Medulla oblongata (tissue), 1 donor: ENCODE measurements around the gene HFE.
"Not testable (repeated sequence)": the region's sequence is repeated elsewhere in the genome, so short reads cannot be mapped to it uniquely, and the experiment has no call there.

ENCODE experiments used
- DNase-seq: peaks from one replicate; pipeline ENCODE4 v3.0.0-alpha.2; 2015; ENCODE audit errors: extremely low spot score

Gene HFE

DNA sequence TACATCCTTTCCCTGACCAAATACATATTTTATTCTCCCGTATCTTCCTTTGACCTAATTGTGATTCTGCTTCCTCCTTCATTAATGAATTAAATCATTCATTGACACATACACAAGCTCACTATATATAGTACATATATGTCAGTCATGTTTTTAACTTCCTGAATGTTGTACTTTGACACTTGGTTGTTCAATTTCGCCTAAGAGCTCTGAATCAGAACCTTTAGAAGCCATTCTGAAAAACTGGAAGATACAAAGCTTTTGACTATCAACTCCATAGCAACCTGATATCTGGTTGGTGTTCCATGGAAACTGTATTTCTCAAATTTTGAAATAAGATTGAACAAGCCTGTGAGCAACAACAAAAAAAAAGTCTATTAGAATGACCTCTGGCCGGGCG is 27.3 kb upstream of the HFE start:
- DNase-seq, result no peak

GRCh38 chr6:26064619-26065257 is 22.5 kb upstream of the HFE start:
- peak; percentile 47 for DNase-seq

DNA sequence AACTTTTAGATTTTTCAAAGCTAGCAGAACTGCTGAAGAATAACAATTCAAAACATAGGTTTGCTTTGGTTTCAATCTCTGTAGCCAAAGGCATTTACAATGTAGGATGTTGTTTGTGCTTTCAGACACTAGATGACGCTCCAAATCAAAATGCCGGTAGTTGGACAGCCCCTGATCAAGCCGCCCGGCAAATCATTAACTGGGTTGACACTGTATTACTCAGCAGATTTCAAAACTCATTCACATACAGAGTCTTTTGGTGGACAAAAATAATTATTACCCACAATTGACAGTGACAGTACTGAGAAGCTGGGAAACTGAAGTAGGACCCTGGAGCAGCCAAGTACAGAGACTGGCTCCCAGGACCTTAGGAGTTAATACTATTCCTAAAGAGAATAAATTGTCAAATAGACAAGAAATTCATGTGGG is 21.3 kb upstream of the HFE start:
- DNase-seq, result peak; percentile 88

GRCh38 chr6:26067367-26067766 is 19.9 kb upstream of the HFE start:
- DNase-seq, result no peak

DNA sequence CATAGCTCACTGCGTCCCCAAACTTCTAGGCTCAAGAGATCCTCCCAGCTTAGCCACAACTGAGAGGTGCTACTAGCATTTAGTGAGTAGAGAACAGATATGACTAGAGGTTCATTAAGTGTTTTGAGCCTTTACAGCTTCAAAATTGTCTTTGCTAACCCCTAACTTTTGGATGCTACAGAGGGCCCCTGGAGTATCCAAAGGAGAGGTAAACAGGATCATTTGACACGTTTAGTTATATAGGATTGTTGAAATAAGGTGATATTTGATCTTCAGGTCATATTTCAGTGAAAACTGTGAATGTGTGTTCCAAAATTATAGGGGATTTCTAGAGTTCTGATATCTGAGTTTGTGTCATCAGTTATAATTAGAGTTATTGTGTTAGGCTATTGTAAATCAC is 19.2 kb upstream of the HFE start:
- no peak for DNase-seq

DNA sequence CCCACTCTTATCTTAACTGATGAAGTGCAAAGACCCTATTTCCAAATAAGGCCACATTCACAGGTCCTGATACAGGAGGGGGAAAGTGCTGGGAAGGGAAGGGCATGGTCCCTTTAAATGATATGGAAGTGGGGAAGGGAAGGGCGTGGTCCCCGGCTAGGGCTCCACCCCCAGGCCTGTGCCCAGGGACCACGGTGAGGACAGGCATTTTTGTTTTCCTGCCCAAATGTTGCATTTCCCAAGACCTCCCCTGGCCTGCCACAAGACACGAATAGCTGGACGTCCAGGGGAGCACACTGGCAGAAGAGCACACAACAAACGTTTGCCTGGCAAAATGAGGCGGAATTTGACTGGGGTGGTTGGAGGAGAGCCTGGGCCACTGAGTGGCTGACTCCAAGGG is 16.1 kb upstream of the HFE start:
- no peak for DNase-seq

GRCh38 chr6:26075063-26075717 is 12.0 kb upstream of the HFE start:
- DNase-seq, result no peak

- DNase-seq, result not testable (repeated sequence)
Measured at GRCh38 chr6:26078066-26078465, 9.2 kb upstream of the HFE start.

DNA sequence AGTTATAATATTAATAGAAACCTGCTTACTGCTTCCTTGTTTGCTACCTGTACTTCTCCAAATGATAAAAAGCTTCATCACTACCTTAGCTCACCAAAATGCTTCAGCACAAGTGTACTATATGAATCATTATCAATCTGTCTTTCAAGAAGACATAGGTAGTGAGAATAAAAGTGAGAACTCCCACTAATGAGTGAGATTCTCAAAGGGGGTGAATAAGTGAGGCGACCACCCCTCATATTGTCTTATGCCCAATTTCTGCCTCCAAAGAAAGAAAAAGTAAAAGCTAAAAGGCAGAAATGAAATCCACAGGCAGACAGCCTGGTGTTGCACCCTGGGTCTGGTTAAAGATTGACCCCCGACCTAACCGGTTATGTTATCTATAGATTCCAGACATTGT is 6.1 kb upstream of the HFE start:
- DNase-seq, result not testable (repeated sequence)

- DNase-seq, result no peak
Measured at GRCh38 chr6:26086211-26086610, 1.0 kb upstream of the HFE start.

GRCh38 chr6:26088344-26088743 is 1.1 kb downstream of the HFE start:
- DNase-seq, result no peak

DNA sequence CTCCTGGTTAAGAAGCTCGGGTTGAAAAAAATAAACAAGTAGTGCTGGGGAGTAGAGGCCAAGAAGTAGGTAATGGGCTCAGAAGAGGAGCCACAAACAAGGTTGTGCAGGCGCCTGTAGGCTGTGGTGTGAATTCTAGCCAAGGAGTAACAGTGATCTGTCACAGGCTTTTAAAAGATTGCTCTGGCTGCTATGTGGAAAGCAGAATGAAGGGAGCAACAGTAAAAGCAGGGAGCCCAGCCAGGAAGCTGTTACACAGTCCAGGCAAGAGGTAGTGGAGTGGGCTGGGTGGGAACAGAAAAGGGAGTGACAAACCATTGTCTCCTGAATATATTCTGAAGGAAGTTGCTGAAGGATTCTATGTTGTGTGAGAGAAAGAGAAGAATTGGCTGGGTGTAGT is 2.0 kb downstream of the HFE start:
- DNase-seq, result no peak

DNA sequence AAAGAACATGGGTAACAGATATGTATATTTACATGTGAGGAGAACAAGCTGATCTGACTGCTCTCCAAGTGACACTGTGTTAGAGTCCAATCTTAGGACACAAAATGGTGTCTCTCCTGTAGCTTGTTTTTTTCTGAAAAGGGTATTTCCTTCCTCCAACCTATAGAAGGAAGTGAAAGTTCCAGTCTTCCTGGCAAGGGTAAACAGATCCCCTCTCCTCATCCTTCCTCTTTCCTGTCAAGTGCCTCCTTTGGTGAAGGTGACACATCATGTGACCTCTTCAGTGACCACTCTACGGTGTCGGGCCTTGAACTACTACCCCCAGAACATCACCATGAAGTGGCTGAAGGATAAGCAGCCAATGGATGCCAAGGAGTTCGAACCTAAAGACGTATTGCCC is 5.2 kb downstream of the HFE start:
- DNase-seq, result peak; percentile 15

DNA sequence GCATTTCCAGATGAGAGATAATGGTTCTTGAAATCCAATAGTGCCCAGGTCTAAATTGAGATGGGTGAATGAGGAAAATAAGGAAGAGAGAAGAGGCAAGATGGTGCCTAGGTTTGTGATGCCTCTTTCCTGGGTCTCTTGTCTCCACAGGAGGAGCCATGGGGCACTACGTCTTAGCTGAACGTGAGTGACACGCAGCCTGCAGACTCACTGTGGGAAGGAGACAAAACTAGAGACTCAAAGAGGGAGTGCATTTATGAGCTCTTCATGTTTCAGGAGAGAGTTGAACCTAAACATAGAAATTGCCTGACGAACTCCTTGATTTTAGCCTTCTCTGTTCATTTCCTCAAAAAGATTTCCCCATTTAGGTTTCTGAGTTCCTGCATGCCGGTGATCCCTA is 6.8 kb downstream of the HFE start:
- DNase-seq, result no peak

GRCh38 chr6:26097268-26097875 is 10.1 kb downstream of the HFE start:
- DNase-seq, result peak; percentile 84

- no peak for DNase-seq
Measured at GRCh38 chr6:26103141-26103769, 16.0 kb downstream of the HFE start.

DNA sequence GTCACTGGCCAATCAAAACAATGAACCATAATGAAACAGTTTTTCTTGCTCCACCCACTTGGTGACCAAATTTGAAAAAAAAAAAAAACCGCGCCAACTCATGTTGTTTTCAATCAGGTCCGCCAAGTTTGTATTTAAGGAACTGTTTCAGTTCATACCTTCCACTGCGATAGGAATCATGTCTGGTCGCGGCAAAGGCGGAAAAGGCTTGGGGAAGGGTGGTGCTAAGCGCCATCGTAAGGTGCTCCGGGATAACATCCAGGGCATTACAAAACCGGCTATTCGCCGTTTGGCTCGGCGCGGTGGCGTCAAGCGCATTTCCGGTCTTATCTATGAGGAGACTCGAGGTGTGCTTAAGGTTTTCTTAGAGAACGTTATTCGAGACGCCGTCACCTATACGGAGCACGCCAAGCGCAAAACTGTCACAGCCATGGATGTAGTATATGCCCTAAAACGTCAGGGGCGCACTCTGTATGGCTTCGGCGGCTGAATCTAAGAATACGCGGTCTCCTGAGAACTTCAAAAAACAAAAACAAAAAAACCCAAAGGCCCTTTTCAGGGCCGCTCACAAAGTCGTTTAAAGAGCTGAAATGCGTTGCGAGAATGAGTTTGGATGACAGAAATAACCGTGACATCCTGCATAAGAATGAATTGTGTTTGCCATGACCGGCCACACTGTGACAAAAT is 16.7 kb downstream of the HFE start:
- DNase-seq, result peak; percentile 95

DNA sequence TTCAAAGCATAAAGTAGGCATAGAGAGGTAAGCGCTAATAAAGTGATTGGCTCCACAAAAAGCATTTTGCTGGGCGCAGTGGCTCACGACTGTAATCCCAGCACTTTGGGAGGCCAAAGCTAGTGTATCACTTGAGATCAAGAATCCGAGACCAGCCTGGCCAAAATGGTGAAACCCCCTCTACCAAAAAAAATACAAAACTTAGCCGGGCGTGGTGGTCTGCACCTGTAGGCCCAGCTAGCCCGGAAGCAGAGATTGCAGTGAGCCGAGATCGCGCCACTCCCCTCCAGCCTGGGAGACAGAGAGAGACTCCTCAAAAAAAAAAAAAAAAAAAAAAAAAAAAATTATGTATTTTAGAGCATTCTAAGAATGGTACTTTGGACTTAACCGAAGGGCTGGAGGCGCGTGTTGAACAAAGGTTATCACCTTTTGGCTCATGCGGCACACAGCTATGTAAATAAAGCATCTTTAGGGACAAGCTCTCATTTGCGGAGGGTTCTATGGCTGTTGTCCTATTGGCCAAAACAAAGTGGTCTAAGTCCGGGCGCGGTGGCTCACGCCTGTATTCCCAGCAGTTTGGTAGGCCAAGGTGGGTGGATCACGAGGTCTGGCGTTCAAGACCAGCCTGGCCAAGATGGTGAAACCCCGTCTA is 17.4 kb downstream of the HFE start:
- no peak for DNase-seq

GRCh38 chr6:26105109-26105730 is 18.0 kb downstream of the HFE start:
- DNase-seq, result no peak

DNA sequence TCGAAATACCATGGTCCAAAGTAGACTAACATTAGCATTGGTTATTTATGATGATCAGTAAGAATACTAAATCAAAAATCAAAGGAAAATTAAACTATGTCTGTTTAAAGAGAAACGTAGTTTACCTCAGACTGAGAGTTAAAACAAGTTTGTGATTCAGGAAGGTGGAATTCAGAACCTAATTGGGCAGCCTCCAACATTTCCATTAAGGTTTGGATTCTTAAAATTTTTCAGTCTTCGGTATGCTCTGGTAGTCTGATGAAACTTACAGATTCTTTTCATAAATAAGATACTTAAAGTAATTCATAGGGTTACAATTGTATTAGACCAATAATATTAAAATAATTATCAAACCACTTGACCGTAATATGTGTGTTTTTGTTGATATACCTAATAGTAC is 18.6 kb downstream of the HFE start:
- DNase-seq, result no peak

GRCh38 chr6:26107935-26108334 is 20.7 kb downstream of the HFE start:
- no peak for DNase-seq
